ENCODE measurements around the gene GSX2. TPM values are rescaled to one million over a fixed set of nuclear protein-coding genes. Genes with fewer than 3 reads are reported as not detected.

The GSX2 gene
- total RNA-seq, 1 donor from 2014 or later, result not detected

Other genes starting within 250 kb of the GSX2 start
- gene CHIC2, start 35.6 kb upstream of the GSX2 start, total RNA-seq, result 12.2 and 14.0 TPM in 2 replicates
- gene PDGFRA, start 129.1 kb downstream of the GSX2 start, total RNA-seq, result 0.11 and 0.34 TPM in 2 replicates

Data from T-helper 2 cell treated with Interferon-gamma antibody and Interleukin-4, amounts not matched to agents 100 ng/mL and 5 ng/mL, for 36 hours (primary cell).